HepG2 (cell line): ENCODE data around the gene P2RX3. TPM values are rescaled to one million over a fixed set of nuclear protein-coding genes. Genes with fewer than 3 reads are reported as not detected.

Experiments used
- ATAC-seq: fragments of 200-7000 bp; cut with Tn5 transposase; 3 replicates; pipeline ENCODE4 v1.9.1; 2020; ENCODE audit warnings: mild to moderate bottlenecking, moderate library complexity
- BruUV-seq: library from RNA; stranded (reverse); fragments of 400-500 nt; replicated peaks from 2 replicates; lab custom pipeline; 2021; lab: Mats Ljungman, UMichigan
- CTCF ChIA-PET: fragments of 300-600 bp; formaldehyde crosslinking; extraction: SDS; loops from one replicate; lab custom pipeline; 2021; ENCODE audit warnings: low total read pairs, inconsistent platforms, low intra/inter-chr PET ratio; lab: Yijun Ruan, JAX
- POLR2A ChIA-PET: fragments of 350-600 bp; sonication (Branson Sonifier 250); formaldehyde crosslinking; loops from one replicate; lab custom pipeline; 2020; ENCODE audit warnings: antibody characterized with exemption, inconsistent platforms; lab: Yijun Ruan, JAX
- DNase-seq: peaks from one replicate; pipeline ENCODE4 v3.0.0-alpha.2; 2015; ENCODE audit warnings: low spot score
- FAIRE-seq: peaks from 3 replicates; lab custom pipeline; 2011; peaks lifted over from hg19 to GRCh38; lab: Jason Lieb, UNC
- H2AFZ ChIP-seq: one replicate; pipeline ENCODE4 v1.6.1; 2011; ENCODE audit warnings: low read length, inconsistent platforms
- H3K27ac ChIP-seq: fragments of 300-600 bp; 3 replicates; pipeline ENCODE4 v1.8.0; 2011; ENCODE audit warnings: mixed run types, mild to moderate bottlenecking, mixed read lengths, low read length, inconsistent platforms; ENCODE audit not compliant: insufficient read depth; ENCODE audit errors: extremely low read length
- H3K27me3 ChIP-seq, 2 experiments: fragments of 200-600 bp in 1 of 2; 2 replicates in 1 of 2; 3 replicates in 1 of 2; pipeline versions ENCODE4 v1.6.0 to v1.8.0; 2011; ENCODE audit warnings: low read length in 2 of 2, mild to moderate bottlenecking in 2 of 2, moderate library complexity in 2 of 2, inconsistent platforms in 1 of 2; ENCODE audit not compliant: insufficient read depth in 2 of 2, control insufficient read depth in 1 of 2
- H3K36me3 ChIP-seq, 2 experiments: fragments of 200-600 bp in 1 of 2; replicated peaks in 1 of 2; 2 replicates in 1 of 2; 3 replicates in 1 of 2; pipeline versions ENCODE4 v1.5.1 to v1.8.0; 2011; ENCODE audit warnings: low read length in 2 of 2, inconsistent platforms in 1 of 2; ENCODE audit not compliant: insufficient read depth in 2 of 2, control insufficient read depth in 1 of 2
- H3K4me1 ChIP-seq: 2 replicates; pipeline ENCODE4 v1.5.1; 2012; ENCODE audit warnings: low read length, inconsistent platforms; ENCODE audit not compliant: insufficient read depth
- H3K4me2 ChIP-seq: 2 replicates; pipeline ENCODE4 v1.6.0; 2011; ENCODE audit warnings: low read depth, low read length, inconsistent platforms
- H3K4me3 ChIP-seq, 3 experiments: fragments of 200-600 bp in 1 of 3; sonication (generic), shearing (Covaris generic) in 1 of 3; replicated peaks in 1 of 3; 2 replicates each; pipeline ENCODE4 v1.5.1; 2011 to 2016; ENCODE audit warnings: low read length in 3 of 3, inconsistent platforms in 2 of 3, low read depth in 2 of 3, mild to moderate bottlenecking in 2 of 3, control low read depth in 1 of 3, mixed read lengths in 1 of 3; ENCODE audit not compliant: insufficient read depth in 1 of 3
- H3K79me2 ChIP-seq: one replicate; pipeline ENCODE4 v1.6.1; 2011; ENCODE audit warnings: low read length, inconsistent platforms; ENCODE audit not compliant: insufficient read depth
- H3K9ac ChIP-seq: 2 replicates; pipeline ENCODE4 v1.6.0; 2011; ENCODE audit warnings: mild to moderate bottlenecking, low read depth, low read length, inconsistent platforms; ENCODE audit not compliant: insufficient read depth
- H3K9me3 ChIP-seq: 2 replicates; pipeline ENCODE4 v1.5.1; 2012; ENCODE audit warnings: mild to moderate bottlenecking, low read length
- H4K20me1 ChIP-seq: 2 replicates; pipeline ENCODE4 v1.6.0; 2011; ENCODE audit warnings: inconsistent platforms, mild to moderate bottlenecking, low read length, moderate library complexity; ENCODE audit not compliant: insufficient read depth
- EED ChIP-seq: sonication (generic); formaldehyde crosslinking; IDR thresholded peaks from 2 replicates; pipeline ENCODE4 v1.5.0; 2020; ENCODE audit warnings: mild to moderate bottlenecking, missing genetic modification reagents
- SRSF1 ChIP-seq: fragments of 200-400 bp; formaldehyde crosslinking; optimal IDR thresholded peaks from 2 replicates; pipeline ENCODE3; 2017; ENCODE audit warnings: mild to moderate bottlenecking, low read depth, low read length, moderate library complexity
- ZC3H13 ChIP-seq: sonication (generic); formaldehyde crosslinking; IDR thresholded peaks from 2 replicates; pipeline ENCODE4 v1.8.1; 2023; ENCODE audit warnings: mild to moderate bottlenecking, missing genetic modification reagents, moderate library complexity
- ZNF101 ChIP-seq: sonication (generic); formaldehyde crosslinking; IDR thresholded peaks from 2 replicates; pipeline ENCODE4 v1.4.0; 2020; ENCODE audit warnings: mild to moderate bottlenecking, low read depth, missing genetic modification reagents, borderline replicate concordance
- WGBS: methylation state at CpG from one replicate; pipeline ENCODE4 v1.1.6; 2017; ENCODE audit warnings: low lambda C conversion rate; 5-methylcytosine and 5-hydroxymethylcytosine counted together
- in situ Hi-C: cut with HindIII; loops from 2 replicates; pipeline ENCODE4 v1.10.0; 2017; ENCODE audit warnings: low pct_unique_long_range_greater_than_20kb; ENCODE audit not compliant: extremely low pct_ligation_motif_present
- intact Hi-C: fragments of 100-400 bp; cut with micrococcal nuclease; formaldehyde crosslinking; loops from one replicate; pipeline ENCODE4 v1.10.0; 2022; ENCODE audit not compliant: unreplicated experiment
- polyA plus RNA-seq, 8 experiments: library from polyadenylated mRNA; depleted of rRNA in 3 of 8; stranded (reverse) in 7 of 8; unstranded in 1 of 8; fragments of >200 nt; fragmentation: Illumina TruSeq in 4 of 8; extraction: Trizol in 4 of 8; gene quantifications; 2 replicates each; pipeline versions ENCODE4 v1.2.1 to v1.2.3, GENCODE V29; 2011 to 2016; ENCODE audit warnings: low read depth in 4 of 8, missing spikeins in 1 of 8, mixed read lengths in 1 of 8; ENCODE audit not compliant: insufficient read depth in 1 of 8
- total RNA-seq, 5 experiments: library from RNA; depleted of rRNA; stranded (reverse); fragments of >200 nt; fragmentation: Illumina TruSeq; extraction: Trizol; gene quantifications; 2 replicates each; pipeline ENCODE4 v1.2.3, GENCODE V29; 2016; ENCODE audit warnings: low read depth in 1 of 5

Gene P2RX3
- total and polyA plus RNA-seq, 2 of the 13 experiments (the other 11 are each of a cell fraction or from before 2014, with no cell fraction given), result 0.08 TPM; not detected in 1

GRCh38 chr11:57309106-57310059 is 28.8 kb upstream of the P2RX3 start:
- ChIA-PET POLR2A (interaction anchor here (2.8 kb wide), 1 partner anchor 12 kb away, joined by 11 read pairs; no protein-coding TSS in a partner anchor), CTCF (no interaction called here)
- in situ Hi-C loops (no loop called here), intact Hi-C loops (no loop called here)
- peaks cover 6% of the 10 kb centered on the region for H3K79me2 ChIP-seq
- WGBS, result 98% methylated on average over 21 of the region's 24 CpGs
- H3K4me2 ChIP-seq, result no peak overlapping the region
- FAIRE-seq, result no peak
- TF ChIP-seq ZNF101 (no peak), ZC3H13 (CRISPR knock-in tag) (peak; percentile 20; the same call in 1 of the 2 replicates)
- no peak for DNase-seq
- H3K4me3 ChIP-seq, result no peak overlapping the region
- H4K20me1 ChIP-seq, result no peaks in the 10 kb centered on the region
- no peak overlapping the region for H2AFZ ChIP-seq
- no peaks in the 10 kb centered on the region for H3K9me3 ChIP-seq
- no peak overlapping the region for H3K9ac ChIP-seq
- H3K27me3 ChIP-seq, result no peaks in the 10 kb centered on the region
- TSS peak; percentile 42 for BruUV-seq
- H3K4me1 ChIP-seq, result peaks cover 81% of the 10 kb centered on the region
- ATAC-seq, result no peak
- H3K36me3 ChIP-seq, result peaks cover 8 to 14% of the 10 kb centered on the region in 2 experiments; a peak in 4 of 5 replicates
- H3K27ac ChIP-seq, result no peak overlapping the region

- ATAC-seq, result no peak
- peaks cover 4% of the 10 kb centered on the region for H3K79me2 ChIP-seq
- H3K4me1 ChIP-seq, result peaks cover 74% of the 10 kb centered on the region
- H3K4me2 ChIP-seq, result peak overlapping the region; percentile 84; the same call in 1 of the 2 replicates
- H2AFZ ChIP-seq, result no peak overlapping the region
- 95% methylated on average over 6 of the region's 6 CpGs for WGBS
- H3K36me3 ChIP-seq, result peaks cover 11 to 17% of the 10 kb centered on the region in 2 experiments; a peak in 4 of 5 replicates
- no TSS peak for BruUV-seq
- intact Hi-C loops (no loop called here), in situ Hi-C loops (no loop called here)
- ChIA-PET POLR2A (interaction anchor here (2.6 kb wide), 1 partner anchor 12 kb away, joined by 38 read pairs; no protein-coding TSS in a partner anchor), CTCF (no interaction called here)
- H3K4me3 ChIP-seq, result no peak overlapping the region
- no peak for FAIRE-seq
- TF ChIP-seq SRSF1 (peak; percentile 3), EED (no peak)
- no peaks in the 10 kb centered on the region for H3K9me3 ChIP-seq
- no peak overlapping the region for H3K27ac ChIP-seq
- no peak for DNase-seq
- no peaks in the 10 kb centered on the region for H3K27me3 ChIP-seq
- no peak overlapping the region for H3K9ac ChIP-seq
- H4K20me1 ChIP-seq, result no peaks in the 10 kb centered on the region
Measured at GRCh38 chr11:57310091-57310490, 28.1 kb upstream of the P2RX3 start.
